Keratinocyte (primary cell): ENCODE results near the gene ACBD5.

Source experiments
- EZH2 ChIP-seq: IDR thresholded peaks from one replicate; pipeline ENCODE4 v1.6.1; 2012; ENCODE audit warnings: inconsistent platforms, mild to moderate bottlenecking, low read length, moderate library complexity
- TF ChIP-seq, protein P1 (sequence below), 3 experiments: IDR thresholded peaks in 1 of 3; conservative IDR thresholded peaks in 1 of 3; optimal IDR thresholded peaks in 1 of 3; 2 replicates in 2 of 3; 3 replicates in 1 of 3; pipeline versions ENCODE3 to v1.5.1; 2011; ENCODE audit warnings: low read length in 3 of 3, mild to moderate bottlenecking in 3 of 3, moderate library complexity in 2 of 3, control low read depth in 1 of 3, inconsistent platforms in 1 of 3; ENCODE audit not compliant: insufficient read depth in 2 of 3; ENCODE audit errors: extremely low read depth in 1 of 3

DNA sequence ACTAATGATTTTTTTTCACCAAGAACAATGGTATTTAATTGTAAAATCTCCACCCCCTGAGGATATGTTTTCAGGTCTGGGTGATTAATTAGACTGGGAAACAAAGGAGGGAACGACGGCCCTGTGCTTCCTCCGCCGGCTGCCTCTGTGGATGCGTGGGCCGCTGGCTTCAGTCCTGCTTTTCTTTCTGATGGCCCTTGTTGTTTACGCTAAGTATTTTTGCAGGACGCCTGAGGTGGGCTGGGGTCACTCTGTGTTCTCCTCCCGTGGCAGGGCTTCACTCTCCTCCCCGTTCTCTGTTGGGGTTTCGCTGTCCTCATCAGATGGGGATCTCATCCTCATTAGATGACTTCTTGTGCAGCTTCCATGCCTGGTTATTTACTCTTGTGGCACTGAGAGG, 5.2 kb upstream of the ACBD5 start:
- TF ChIP-seq, protein P1, sequence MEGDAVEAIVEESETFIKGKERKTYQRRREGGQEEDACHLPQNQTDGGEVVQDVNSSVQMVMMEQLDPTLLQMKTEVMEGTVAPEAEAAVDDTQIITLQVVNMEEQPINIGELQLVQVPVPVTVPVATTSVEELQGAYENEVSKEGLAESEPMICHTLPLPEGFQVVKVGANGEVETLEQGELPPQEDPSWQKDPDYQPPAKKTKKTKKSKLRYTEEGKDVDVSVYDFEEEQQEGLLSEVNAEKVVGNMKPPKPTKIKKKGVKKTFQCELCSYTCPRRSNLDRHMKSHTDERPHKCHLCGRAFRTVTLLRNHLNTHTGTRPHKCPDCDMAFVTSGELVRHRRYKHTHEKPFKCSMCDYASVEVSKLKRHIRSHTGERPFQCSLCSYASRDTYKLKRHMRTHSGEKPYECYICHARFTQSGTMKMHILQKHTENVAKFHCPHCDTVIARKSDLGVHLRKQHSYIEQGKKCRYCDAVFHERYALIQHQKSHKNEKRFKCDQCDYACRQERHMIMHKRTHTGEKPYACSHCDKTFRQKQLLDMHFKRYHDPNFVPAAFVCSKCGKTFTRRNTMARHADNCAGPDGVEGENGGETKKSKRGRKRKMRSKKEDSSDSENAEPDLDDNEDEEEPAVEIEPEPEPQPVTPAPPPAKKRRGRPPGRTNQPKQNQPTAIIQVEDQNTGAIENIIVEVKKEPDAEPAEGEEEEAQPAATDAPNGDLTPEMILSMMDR (optimal IDR thresholded peaks at IDR 0.05 in 1 of 3, IDR thresholded peaks at IDR 0.05 in 1 of 3, conservative IDR thresholded peaks at IDR 0.05 in 1 of 3; ENCODE audit: extremely low read depth in 1 of 3, insufficient read depth in 2 of 3, low read length in 3 of 3) = no peak
- no peak for TF ChIP-seq EZH2
